GM18505 (cell line): Measurements from ENCODE around the gene ENPP6.
"Not testable (repeated sequence)": the region's sequence is repeated elsewhere in the genome, so short reads cannot be mapped to it uniquely, and the experiment has no call there.

Experiments
- ATAC-seq: cut with Tn5 transposase; IDR thresholded peaks from one replicate; pipeline ENCODE4 v1.9.1; 2021; ENCODE audit not compliant: unreplicated experiment
- POLR2A ChIP-seq: IDR thresholded peaks from 4 replicates; pipeline ENCODE4 v1.6.1; 2011; ENCODE audit warnings: borderline replicate concordance; ENCODE audit not compliant: insufficient read depth, insufficient read length; ENCODE audit errors: extremely low read depth

Gene ENPP6

DNA sequence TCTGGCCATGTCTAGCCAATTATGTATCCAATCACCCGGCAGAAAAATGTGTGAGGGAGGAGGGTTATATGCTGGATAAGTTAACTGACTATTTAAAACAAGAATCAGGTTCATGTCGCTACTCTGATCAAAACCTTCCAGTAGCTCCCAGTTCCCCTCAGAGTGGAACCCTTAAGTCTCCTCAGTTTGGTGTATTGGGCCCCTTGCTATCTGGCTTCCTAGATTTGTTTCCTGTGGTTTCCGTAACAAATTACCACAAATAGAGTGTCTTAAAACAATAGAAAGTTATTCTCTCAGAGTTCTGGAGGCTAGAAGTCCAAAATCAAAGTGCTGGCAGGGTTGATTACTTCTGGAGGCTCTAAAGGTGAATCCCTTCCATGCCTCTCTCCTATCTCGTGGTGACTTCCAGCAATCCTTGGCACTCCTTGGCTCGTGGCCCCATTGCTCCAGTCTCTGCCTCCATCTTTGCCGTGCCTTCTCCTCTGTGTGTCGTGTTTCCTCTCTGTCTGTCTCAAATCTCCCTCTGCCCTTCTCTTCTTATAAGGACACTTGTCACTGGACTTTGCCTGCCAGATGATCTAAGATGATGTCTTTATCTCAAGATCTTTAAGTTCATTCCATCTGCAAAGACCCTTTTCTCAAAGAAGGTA, 10.5 kb upstream of the ENPP6 start:
- ATAC-seq = no peak
- TF ChIP-seq POLR2A = no peak

DNA sequence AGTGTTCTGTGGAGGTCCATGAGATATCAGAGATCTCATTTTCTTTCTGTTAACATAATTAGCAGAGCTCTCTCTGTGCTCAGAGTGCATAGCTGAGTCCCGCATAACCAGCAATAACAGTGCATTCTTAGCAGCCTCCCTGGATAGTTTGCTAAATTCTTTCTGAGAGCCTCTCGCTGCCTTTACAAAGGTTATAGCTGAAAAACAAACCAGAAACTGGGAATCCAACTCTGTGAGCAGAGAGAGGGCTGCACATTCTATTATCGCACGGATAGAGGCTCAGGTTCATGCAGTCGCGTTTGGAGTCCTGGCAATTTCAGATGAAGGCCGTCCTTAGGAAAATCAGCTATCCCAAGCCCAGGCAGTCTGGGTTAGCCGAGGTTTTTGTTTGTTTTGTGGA, 1.2 kb downstream of the ENPP6 start:
- no peak for ATAC-seq
- TF ChIP-seq POLR2A = no peak

DNA sequence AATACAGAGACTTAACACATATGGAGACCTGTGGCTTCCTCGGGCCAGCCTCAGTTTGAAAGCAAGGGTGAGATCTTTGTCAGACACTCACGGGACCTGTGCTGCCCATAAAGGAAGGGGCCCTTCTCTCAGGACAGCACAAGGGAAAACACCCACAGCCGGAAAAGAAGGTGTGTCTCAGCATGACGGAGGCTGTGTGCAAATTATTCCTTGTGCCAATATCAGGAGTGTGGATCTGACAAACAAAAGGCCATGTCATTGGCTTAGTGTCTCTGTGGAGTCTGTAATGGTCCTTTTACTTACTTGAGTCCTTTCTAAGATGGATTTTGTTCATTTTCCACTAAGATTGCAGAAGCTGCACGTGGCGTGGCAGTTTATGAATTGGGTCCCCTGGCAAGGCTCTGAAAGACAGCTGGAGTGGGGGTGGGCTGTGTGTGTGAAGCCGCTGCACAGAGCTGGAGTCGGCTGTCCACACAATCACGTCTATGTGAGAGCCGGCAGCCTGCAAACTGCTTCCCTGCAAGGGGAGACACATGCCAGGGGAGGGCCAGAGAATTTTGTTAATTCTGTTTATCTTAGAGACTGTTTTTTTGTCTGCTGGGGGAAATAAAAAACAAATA, 1.9 kb downstream of the ENPP6 start:
- no peak for ATAC-seq
- TF ChIP-seq POLR2A = no peak

DNA sequence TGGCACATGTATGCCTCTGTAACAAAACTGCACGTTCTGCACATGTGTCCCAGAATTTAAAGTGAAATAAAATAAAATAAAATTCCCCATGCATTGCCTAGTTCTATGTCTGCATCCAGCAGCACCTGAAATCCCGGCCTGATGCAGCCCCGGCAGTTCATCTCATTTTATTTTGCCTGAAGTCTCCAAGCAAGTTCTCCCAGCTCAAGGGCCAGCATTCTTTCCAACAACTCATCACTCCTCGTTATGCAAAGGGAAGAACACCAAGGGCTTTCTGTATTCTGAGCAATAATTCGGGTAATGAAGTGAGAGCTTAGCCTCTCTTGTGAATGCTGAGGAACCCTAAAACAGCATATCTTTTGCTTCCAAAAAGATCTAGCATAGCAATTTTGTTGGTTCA, 2.7 kb downstream of the ENPP6 start:
- ATAC-seq = no peak
- no peak for TF ChIP-seq POLR2A

DNA sequence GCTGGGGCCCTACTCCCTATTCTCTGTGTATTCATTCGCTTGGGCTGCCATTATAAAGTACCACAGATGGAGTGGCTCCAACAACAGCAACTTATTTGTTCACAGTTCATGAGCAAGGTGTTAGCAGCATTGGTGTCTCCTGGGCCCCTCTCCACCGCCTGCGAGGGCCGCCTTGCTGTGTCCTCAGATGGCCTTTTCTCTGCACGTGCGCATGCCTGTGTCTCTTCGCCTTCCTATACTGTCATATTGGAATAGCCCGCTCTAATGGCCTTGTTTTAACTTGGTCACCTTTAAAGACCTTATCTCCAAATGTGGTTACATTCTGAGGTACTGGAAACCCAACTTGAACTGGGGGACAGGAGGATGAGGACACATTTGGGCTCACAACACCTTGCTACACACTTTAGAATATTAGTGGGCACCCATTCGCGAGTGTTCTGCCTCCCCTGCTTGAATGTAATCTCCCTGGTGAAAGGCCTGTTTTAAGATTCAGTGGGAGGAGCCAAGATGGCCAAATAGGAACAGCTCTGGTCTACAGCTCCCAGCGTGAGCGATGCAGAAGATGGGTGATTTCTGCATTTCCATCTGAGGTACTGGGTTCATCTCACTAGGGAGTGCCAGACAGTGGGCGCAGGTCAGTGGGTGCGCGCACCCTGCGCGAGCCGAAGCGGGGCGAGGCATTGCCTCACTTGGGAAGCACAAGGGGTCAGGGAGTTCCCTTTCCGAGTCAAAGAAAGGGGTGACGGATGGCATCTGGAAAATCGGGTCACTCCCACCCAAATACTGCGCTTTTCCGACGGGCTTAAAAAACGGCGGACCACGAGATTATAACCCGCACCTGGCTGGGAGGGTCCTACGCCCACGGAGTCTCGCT, 9.7 kb downstream of the ENPP6 start:
- ATAC-seq = not testable (repeated sequence)

DNA sequence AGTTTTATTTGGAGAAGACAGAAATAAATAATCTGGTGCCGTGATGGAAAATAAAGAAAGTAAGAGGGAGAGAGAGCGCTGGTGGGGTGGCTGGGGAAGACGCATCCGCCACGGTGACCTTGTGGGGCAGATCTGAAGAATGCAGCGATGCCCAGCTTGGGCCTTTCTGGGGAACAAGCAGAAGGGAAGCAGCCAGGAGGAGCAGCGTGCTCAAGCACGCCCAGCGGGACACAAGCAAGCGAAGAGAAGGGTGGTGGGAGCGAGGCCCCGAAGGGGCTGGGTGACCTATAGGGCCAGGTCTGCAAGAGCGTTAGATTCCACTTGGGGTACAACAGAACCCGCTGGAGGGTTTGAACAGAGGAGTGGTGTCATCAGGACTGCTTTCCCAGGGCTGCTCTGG, 12.4 kb downstream of the ENPP6 start:
- ATAC-seq = no peak
- no peak for TF ChIP-seq POLR2A

DNA sequence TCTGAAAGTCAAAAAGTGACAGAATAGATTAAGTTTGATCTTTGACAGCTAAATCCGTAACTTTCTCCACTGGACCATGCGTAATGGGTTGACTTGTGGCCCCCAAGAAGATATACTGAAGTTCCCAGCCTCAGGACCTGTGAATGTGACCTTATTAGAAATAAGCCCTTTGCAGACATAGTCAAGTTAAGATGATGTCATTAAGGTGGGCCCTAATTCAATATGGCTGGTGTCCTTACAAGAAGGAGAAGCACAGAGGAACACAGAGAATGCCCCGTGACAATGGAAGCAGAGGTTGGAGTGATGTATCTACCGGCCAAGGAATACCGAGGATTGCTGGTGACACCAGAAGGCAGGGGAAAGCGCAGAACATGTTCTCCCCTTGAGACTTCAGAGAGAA, 14.4 kb downstream of the ENPP6 start:
- no peak for TF ChIP-seq POLR2A
- ATAC-seq = no peak

DNA sequence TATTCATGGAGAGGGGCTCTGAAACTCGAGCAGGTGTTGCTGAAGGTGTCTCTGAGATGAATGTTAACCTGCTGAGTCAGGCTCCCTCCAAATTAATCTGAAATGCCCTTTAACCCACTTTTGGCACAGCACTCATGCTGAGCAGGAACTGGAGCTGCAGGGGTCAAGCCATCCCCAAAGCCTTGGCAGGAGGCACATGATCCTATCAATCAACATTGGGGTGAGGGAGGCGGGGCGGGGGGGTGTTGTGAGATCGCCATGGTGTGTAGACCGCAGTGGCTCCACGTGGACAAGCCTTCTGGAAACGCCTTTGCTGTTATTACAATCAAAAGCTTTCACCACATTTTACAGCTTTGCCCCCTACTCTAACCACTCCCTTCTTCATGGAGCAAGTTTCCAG, 16.5 kb downstream of the ENPP6 start:
- TF ChIP-seq POLR2A = no peak
- no peak for ATAC-seq

DNA sequence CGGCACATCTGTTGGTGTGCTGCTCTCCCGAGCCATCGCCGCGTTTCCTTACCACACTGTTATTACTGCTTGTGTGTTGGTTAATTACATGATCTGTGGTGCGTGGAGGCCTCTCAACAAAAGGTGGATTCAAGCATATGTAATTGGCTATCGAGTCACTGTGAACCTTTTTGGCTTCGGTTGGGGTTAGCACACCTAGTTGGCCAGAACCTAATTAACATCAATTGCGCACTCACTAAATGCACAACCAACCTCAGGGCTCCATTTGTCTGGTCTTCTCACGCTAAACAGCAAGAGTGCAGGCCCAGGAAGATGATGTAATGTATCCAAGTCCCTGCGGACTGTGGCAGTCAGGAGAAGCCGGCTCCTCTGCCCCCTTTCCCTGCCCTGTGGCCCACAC, 17.4 kb downstream of the ENPP6 start:
- no peak for ATAC-seq
- no peak for TF ChIP-seq POLR2A

DNA sequence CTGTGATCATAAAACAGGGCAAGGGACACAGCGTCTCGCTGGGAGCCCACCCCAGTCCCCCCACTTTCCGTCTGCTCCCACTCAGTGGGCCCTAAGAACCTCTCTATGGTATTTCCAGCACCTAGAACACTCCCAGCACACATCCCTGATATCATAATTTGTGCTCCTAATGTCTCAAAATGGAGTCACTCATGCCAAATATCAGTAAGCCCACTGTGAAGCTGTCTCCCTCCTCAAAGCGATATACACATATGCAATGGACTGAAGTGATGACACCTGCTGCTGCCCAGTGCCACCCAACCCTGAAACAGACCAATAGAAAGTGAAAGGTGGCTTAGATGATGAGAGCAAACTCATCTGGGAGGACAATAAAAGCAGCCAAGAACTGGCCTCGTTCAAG, 17.9 kb downstream of the ENPP6 start:
- no peak for TF ChIP-seq POLR2A
- ATAC-seq = no peak

DNA sequence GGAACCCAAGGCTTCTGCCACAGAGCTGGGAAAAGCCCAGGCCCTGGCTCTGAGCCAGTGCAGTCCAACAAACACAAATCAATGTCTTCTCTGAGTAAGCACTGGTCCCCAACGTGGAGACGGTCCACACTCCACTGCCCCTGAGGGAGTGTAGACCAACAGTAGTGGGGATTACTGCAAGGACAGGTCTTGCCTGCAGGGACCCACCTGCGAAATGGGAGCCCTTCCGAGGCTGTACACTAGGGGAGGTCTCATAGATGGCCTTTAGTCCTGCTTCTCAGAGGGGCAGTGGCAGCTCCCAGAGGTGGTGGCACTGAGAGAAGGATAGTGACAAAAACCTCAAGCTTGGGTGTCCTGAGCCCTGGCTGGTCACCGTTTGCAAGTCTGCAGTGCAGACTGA, 19.5 kb downstream of the ENPP6 start:
- no peak for ATAC-seq
- TF ChIP-seq POLR2A = no peak

DNA sequence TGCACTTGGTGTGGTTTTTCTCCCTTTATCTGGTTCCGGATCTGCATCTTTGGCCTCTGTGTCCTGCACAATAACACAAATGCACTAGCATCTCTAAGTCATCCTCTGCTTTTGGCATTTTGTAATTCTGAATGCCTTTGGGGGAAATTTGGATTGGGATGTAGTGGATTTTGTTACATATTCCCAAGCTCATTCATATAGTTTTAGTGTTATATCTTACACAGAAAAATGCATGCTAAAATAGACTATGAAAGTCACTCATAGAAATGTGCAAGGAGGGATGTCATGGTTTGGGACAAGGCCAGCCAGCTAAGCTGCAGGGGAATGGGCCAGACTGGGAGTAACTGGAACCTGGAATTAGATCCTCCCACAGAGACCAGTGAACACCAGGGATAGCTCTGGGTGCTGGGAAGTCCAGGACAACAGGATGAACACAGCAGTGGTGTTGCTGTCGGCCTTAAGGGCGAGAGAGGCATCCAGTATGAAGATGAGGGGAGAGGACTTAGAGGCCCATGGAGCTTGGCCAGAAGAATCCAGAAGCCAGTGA, 20.1 kb downstream of the ENPP6 start:
- ATAC-seq = no peak
- TF ChIP-seq POLR2A = no peak

DNA sequence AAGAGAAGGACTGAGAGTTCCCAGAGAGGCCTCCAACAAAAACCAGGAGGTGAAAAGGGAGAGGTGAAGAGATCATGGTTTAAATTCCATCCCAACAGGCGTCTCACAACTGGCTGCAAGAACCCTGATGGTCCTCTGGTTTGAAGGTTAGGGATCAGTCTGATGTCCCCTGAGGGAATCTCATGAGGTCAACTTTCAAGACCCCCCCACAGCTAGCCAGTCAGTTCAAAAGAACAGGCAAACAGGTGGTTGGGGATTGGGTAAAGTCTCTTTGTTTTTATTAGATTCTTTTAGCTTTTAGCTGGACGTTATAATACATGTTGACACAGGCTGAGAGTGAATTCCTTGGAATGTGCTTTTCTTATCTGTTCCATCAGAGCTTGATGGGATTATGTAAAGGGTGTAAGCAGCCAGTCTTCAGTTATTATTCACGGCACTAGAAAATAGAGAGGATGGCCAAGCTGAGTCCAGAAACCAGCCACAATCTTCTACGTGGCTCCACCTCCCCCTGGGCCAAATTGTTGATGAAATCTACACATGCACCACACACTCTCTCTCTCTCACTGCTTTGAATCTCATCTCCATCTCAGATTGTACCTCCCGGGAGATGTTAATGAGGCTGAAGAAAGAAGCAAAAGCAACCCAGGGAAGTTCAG, 20.8 kb downstream of the ENPP6 start:
- TF ChIP-seq POLR2A = no peak
- no peak for ATAC-seq

DNA sequence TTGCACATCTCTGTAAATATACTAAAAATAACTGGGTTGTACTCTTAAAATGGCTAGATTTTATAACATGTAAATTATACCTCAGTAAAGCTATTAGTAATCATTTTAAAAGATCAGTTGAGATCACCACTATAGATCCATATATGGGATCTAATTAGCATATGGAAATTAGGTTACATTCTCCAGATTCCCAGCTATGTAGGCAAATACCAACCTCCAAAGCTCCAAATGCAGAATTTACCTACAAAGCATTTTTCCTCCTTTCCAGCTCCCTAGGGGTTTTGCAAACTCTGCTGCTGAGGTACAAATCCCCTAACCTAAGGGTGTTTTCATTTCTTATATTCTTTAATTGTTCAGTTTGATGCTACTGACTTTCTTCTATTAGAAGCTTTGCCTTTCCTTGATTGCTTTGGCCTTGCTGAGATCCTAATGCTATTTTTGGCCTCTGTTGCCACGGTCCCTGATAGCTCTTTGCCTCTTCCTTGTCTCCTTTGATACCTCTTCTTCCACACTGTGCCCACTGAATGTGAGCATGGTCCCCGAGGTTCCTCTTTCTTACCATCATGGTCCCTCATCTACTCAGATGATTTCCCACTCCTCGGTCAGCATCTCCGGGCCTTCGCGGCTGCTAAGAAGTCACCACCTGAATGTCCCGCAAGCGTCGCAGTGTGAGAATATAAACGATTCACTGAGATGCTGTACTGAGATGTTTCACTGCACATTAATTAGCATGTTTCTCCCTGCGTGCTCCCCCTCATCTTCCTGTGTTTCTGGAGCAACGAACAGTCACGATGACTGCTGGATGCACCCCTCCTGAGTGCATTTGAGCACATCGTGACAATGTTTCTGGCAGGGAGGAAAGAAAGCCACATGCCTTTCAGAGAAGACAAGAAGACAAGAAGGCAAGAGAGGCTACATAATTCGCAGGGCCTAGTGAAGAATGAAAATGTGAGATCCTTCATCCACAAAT, 23.8 kb downstream of the ENPP6 start:
- ATAC-seq = no peak
- no peak for TF ChIP-seq POLR2A
